HepG2 (cell line): ENCODE results near the gene CTTNBP2NL. TPM values are rescaled to one million over a fixed set of nuclear protein-coding genes. Genes with fewer than 3 reads are reported as not detected.
A peak's percentile ranks its signal among the peaks of the same experiment; 100 is the strongest.

Experiments used
- ARID5B ChIP-seq: IDR thresholded peaks from 2 replicates; pipeline ENCODE4 v1.4.0; 2020; ENCODE audit warnings: mild to moderate bottlenecking, missing genetic modification reagents
- FOXC1 ChIP-seq: sonication (generic); formaldehyde crosslinking; IDR thresholded peaks from 2 replicates; pipeline ENCODE4 v1.8.0; 2022; ENCODE audit warnings: mild to moderate bottlenecking, missing genetic modification reagents, borderline replicate concordance
- GABPB1 ChIP-seq: IDR thresholded peaks from 2 replicates; pipeline ENCODE4 v1.6.1; 2016; ENCODE audit warnings: mild to moderate bottlenecking, missing genetic modification reagents, moderate library complexity, missing compliant biosample characterization
- KAT2B ChIP-seq: fragments of 150-350 bp; IDR thresholded peaks from 2 replicates; pipeline ENCODE4 v1.6.1; 2014; ENCODE audit warnings: low read depth, low read length, borderline replicate concordance
- MATR3 ChIP-seq: sonication (generic); formaldehyde crosslinking; IDR thresholded peaks from 2 replicates; pipeline ENCODE4 v1.4.0; 2020; ENCODE audit warnings: missing genetic modification reagents
- MYNN ChIP-seq: sonication (generic); formaldehyde crosslinking; IDR thresholded peaks from 2 replicates; pipeline ENCODE4 v1.4.0; 2020; ENCODE audit warnings: mild to moderate bottlenecking, low read depth, missing genetic modification reagents
- NONO ChIP-seq, 2 experiments: fragments of 450-650 bp in 1 of 2; sonication (generic) in 1 of 2; formaldehyde crosslinking in 1 of 2; IDR thresholded peaks in 1 of 2; conservative IDR thresholded peaks in 1 of 2; 2 replicates each; pipeline versions ENCODE4 v1.6.1 to v1.8.0; 2017 to 2022; ENCODE audit warnings: mild to moderate bottlenecking in 1 of 2, missing genetic modification reagents in 1 of 2, moderate library complexity in 1 of 2
- NR0B2 ChIP-seq: sonication (generic); formaldehyde crosslinking; IDR thresholded peaks from 2 replicates; pipeline ENCODE4 v1.4.0; 2020; ENCODE audit warnings: mild to moderate bottlenecking, missing genetic modification reagents
- NR1H2 ChIP-seq: sonication (generic); formaldehyde crosslinking; IDR thresholded peaks from 2 replicates; pipeline ENCODE4 v1.8.1; 2022; ENCODE audit warnings: low read depth, missing genetic modification reagents, borderline replicate concordance
- RNF2 ChIP-seq: fragments of 450-650 bp; conservative IDR thresholded peaks from 2 replicates; pipeline ENCODE4 v1.6.1; 2016; ENCODE audit warnings: low read depth
- TAF1 ChIP-seq: sonication (generic); formaldehyde crosslinking; IDR thresholded peaks from 2 replicates; pipeline ENCODE4 v1.4.0; 2020; ENCODE audit warnings: missing genetic modification reagents
- THAP7 ChIP-seq: sonication (generic); formaldehyde crosslinking; IDR thresholded peaks from 2 replicates; pipeline ENCODE4 v1.8.1; 2023; ENCODE audit warnings: mild to moderate bottlenecking, missing genetic modification reagents
- ZBTB20 ChIP-seq: sonication (generic); formaldehyde crosslinking; IDR thresholded peaks from 2 replicates; pipeline ENCODE4 v1.8.1; 2023; ENCODE audit warnings: missing genetic modification reagents, low read depth, mild to moderate bottlenecking, borderline replicate concordance
- ZBTB26 ChIP-seq: IDR thresholded peaks from 2 replicates; pipeline ENCODE4 v1.6.1; 2016; ENCODE audit warnings: missing compliant biosample characterization, missing genetic modification reagents, borderline replicate concordance
- ZBTB3 ChIP-seq: sonication (generic); formaldehyde crosslinking; IDR thresholded peaks from 2 replicates; pipeline ENCODE4 v1.4.0; 2020; ENCODE audit warnings: low read depth, mild to moderate bottlenecking, moderate library complexity, missing genetic modification reagents, borderline replicate concordance
- ZFP91 ChIP-seq: sonication (generic); formaldehyde crosslinking; IDR thresholded peaks from 2 replicates; pipeline ENCODE4 v1.9.0; 2022; ENCODE audit warnings: missing genetic modification reagents, mild to moderate bottlenecking, borderline replicate concordance
- ZNF329 ChIP-seq: sonication (generic); formaldehyde crosslinking; IDR thresholded peaks from 2 replicates; pipeline ENCODE4 v1.9.0; 2021; ENCODE audit warnings: low read depth, mild to moderate bottlenecking, missing genetic modification reagents
- ZNF44 ChIP-seq: sonication (generic); formaldehyde crosslinking; IDR thresholded peaks from 2 replicates; pipeline ENCODE4 v1.5.1; 2020; ENCODE audit warnings: mild to moderate bottlenecking, missing genetic modification reagents
- polyA plus RNA-seq, 8 experiments: library from polyadenylated mRNA; depleted of rRNA in 3 of 8; stranded (reverse) in 7 of 8; unstranded in 1 of 8; fragments of >200 nt; fragmentation: Illumina TruSeq in 4 of 8; extraction: Trizol in 4 of 8; gene quantifications; 2 replicates each; pipeline versions ENCODE4 v1.2.1 to v1.2.3, GENCODE V29; 2011 to 2016; ENCODE audit warnings: low read depth in 4 of 8, missing spikeins in 1 of 8, mixed read lengths in 1 of 8; ENCODE audit not compliant: insufficient read depth in 1 of 8
- total RNA-seq, 5 experiments: library from RNA; depleted of rRNA; stranded (reverse); fragments of >200 nt; fragmentation: Illumina TruSeq; extraction: Trizol; gene quantifications; 2 replicates each; pipeline ENCODE4 v1.2.3, GENCODE V29; 2016; ENCODE audit warnings: low read depth in 1 of 5
- TF ChIP-seq, protein P1 (sequence below): sonication (generic); formaldehyde crosslinking; IDR thresholded peaks from 2 replicates; pipeline ENCODE4 v1.4.0; 2020; ENCODE audit warnings: missing genetic modification reagents

The CTTNBP2NL gene
- total and polyA plus RNA-seq, 2 of the 13 experiments (the other 11 are each of a cell fraction or from before 2014, with no cell fraction given) = 2.1 to 4.1 TPM

GRCh38 chr1:112369392-112370285, 26.4 kb upstream of the CTTNBP2NL start (continued):
- TF ChIP-seq ZBTB3 (CRISPR knock-in tag) = no peak
- no peak for TF ChIP-seq MYNN (CRISPR knock-in tag)
- no peak for TF ChIP-seq NR1H2 (CRISPR knock-in tag)
- TF ChIP-seq GABPB1 (CRISPR knock-in tag) = 0 out of 2 replicates have a peak, but pooled peaks have one; percentile 36
- no peak for TF ChIP-seq ZBTB20 (CRISPR knock-in tag)
- no peak for TF ChIP-seq THAP7 (CRISPR knock-in tag)
- no peak for TF ChIP-seq ZNF44
- no peak for TF ChIP-seq TAF1 (CRISPR knock-in tag)
- TF ChIP-seq ARID5B (CRISPR knock-in tag) = peak; percentile 40
- no peak for TF ChIP-seq ZBTB26 (CRISPR knock-in tag)
- TF ChIP-seq FOXC1 = 0 out of 2 replicates have a peak, but pooled peaks have one; percentile 28
- TF ChIP-seq NR0B2 = no peak
- no peak for TF ChIP-seq MATR3 (CRISPR knock-in tag)
- no peak for TF ChIP-seq NONO (IDR thresholded peaks at IDR 0.05)
- no peak for TF ChIP-seq NONO (CRISPR knock-in tag; conservative IDR thresholded peaks at IDR 0.05)
- TF ChIP-seq KAT2B = no peak
- TF ChIP-seq RNF2 = no peak
- TF ChIP-seq, protein P1, sequence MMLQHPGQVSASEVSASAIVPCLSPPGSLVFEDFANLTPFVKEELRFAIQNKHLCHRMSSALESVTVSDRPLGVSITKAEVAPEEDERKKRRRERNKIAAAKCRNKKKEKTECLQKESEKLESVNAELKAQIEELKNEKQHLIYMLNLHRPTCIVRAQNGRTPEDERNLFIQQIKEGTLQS (CRISPR knock-in tag) = no peak
- TF ChIP-seq ZNF329 (CRISPR knock-in tag) = no peak
- 0 out of 2 replicates have a peak, but pooled peaks have one; percentile 17 for TF ChIP-seq ZFP91
